ENCODE results near the gene FAT1. TPM values are rescaled to one million over a fixed set of nuclear protein-coding genes. Genes with fewer than 3 reads are reported as not detected.
A peak's percentile ranks its signal among the peaks of the same experiment; 100 is the strongest.

FAT1 gene
- total RNA-seq, 4 donors from 2014 or later, result 91.2 to 133 (median 105) TPM

DNA sequence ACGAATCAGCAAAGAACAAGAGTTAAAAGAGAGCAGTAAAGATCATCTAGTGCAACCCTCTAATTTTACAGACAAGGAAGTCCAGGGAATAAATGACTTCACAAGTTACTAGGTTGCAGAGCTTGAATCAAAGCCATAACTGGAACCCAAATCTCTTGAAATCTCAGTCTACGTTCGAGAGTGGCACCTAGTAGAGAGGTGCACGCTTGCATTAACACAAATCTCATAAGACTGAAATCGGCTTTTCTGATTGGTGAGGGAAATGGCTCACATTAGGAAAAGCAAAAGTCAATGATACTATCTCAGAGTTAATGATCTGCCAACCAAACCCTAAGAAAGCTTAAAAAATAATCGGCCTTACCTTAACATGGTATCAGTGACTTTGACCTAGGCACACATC lies 43.0 kb downstream of the FAT1 start:
- TF ChIP-seq, protein P1, sequence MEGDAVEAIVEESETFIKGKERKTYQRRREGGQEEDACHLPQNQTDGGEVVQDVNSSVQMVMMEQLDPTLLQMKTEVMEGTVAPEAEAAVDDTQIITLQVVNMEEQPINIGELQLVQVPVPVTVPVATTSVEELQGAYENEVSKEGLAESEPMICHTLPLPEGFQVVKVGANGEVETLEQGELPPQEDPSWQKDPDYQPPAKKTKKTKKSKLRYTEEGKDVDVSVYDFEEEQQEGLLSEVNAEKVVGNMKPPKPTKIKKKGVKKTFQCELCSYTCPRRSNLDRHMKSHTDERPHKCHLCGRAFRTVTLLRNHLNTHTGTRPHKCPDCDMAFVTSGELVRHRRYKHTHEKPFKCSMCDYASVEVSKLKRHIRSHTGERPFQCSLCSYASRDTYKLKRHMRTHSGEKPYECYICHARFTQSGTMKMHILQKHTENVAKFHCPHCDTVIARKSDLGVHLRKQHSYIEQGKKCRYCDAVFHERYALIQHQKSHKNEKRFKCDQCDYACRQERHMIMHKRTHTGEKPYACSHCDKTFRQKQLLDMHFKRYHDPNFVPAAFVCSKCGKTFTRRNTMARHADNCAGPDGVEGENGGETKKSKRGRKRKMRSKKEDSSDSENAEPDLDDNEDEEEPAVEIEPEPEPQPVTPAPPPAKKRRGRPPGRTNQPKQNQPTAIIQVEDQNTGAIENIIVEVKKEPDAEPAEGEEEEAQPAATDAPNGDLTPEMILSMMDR (IDR thresholded peaks at IDR 0.05), result no peak
- TF ChIP-seq EP300 (IDR thresholded peaks at IDR 0.05) (no peak), POLR2A (IDR thresholded peaks at IDR 0.05) (no peak), POLR2AphosphoS5 (IDR thresholded peaks at IDR 0.05) (no peak)
- WGBS, result 88% methylated on average over 6 of the region's 6 CpGs
- H3K4me1 ChIP-seq, result peaks cover 9% of the 10 kb centered on the region
- no peaks in the 10 kb centered on the region for H3K27me3 ChIP-seq
- H3K9me3 ChIP-seq, result no peaks in the 10 kb centered on the region
- DNase-seq (ENCODE audit: low spot score in 2 of 2), result no peak
- H3K36me3 ChIP-seq, result no peaks in the 10 kb centered on the region
- H3K4me3 ChIP-seq, result no peak overlapping the region
- H3K27ac ChIP-seq, result no peak overlapping the region

DNA sequence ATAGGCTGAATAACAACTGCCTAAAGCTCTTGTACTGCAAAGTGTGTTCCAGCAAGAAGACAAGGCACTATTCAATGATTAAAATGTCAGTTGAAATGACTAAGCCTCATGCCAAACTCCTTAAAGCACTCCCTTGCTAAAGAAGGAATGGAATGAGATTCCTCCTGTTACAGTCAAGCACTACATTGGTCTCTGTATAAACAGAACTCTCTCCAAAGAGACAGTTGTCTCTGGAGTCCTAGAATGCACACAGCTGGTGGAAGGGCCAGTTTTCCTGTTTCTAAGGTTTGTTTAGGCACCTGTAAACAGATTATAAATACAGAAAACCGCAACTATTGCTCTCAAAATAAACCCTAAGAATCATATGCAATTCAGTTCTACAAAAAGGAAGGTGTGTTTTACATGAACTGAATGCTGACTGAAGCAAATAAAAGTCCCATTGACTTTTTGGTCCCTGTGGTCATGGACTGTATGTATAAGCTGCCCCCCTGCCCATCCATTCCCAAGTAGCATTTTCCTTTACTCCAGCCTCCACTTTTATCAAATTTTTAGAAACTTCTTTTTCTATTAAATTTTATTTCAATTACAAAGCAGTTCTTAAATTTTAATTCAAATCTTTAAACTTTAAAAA lies 47.0 kb downstream of the FAT1 start:
- Histone ChIP-seq H3K4me3 (no peak overlapping the region), H3K4me1 (peaks cover 6% of the 10 kb centered on the region), H3K36me3 (no peaks in the 10 kb centered on the region), H3K27me3 (no peaks in the 10 kb centered on the region), H3K27ac (no peak overlapping the region), H3K9me3 (no peaks in the 10 kb centered on the region)
- no peak for DNase-seq (ENCODE audit: low spot score in 2 of 2)
- 50% methylated on average over 1 of the region's 1 CpG for WGBS
- TF ChIP-seq, protein P1 (IDR thresholded peaks at IDR 0.05), result no peak
- no peak for TF ChIP-seq POLR2A (IDR thresholded peaks at IDR 0.05)
- no peak for TF ChIP-seq EP300 (IDR thresholded peaks at IDR 0.05)
- no peak for TF ChIP-seq POLR2AphosphoS5 (IDR thresholded peaks at IDR 0.05)

DNA sequence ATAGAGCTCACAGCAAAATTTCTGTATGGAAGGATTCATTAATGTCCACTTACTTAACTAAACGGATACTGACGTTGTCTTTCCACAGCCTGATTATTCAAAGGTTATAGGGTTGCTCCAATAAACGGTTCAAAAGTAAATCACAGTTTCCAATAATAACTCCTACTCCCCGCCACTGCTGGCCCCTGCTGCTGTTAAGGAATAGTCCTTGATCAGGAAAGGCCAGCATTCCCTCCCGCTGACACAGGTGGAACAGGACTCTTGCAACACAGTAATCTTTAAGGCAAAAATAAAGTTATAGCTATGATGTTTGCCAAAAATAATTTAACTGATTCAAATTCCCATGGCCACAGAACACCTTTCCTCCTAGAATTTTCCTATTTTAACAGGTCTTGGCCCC lies 53.9 kb downstream of the FAT1 start:
- Histone ChIP-seq H3K27me3 (no peaks in the 10 kb centered on the region), H3K36me3 (no peaks in the 10 kb centered on the region), H3K4me3 (no peak overlapping the region), H3K9me3 (no peaks in the 10 kb centered on the region), H3K4me1 (peaks cover 10% of the 10 kb centered on the region), H3K27ac (no peak overlapping the region)
- no peak for DNase-seq (ENCODE audit: low spot score in 2 of 2)
- 25% methylated on average over 5 of the region's 5 CpGs for WGBS
- TF ChIP-seq, protein P1 (IDR thresholded peaks at IDR 0.05), result no peak
- TF ChIP-seq EP300 (IDR thresholded peaks at IDR 0.05), result no peak
- no peak for TF ChIP-seq POLR2A (IDR thresholded peaks at IDR 0.05)
- no peak for TF ChIP-seq POLR2AphosphoS5 (IDR thresholded peaks at IDR 0.05)

DNA sequence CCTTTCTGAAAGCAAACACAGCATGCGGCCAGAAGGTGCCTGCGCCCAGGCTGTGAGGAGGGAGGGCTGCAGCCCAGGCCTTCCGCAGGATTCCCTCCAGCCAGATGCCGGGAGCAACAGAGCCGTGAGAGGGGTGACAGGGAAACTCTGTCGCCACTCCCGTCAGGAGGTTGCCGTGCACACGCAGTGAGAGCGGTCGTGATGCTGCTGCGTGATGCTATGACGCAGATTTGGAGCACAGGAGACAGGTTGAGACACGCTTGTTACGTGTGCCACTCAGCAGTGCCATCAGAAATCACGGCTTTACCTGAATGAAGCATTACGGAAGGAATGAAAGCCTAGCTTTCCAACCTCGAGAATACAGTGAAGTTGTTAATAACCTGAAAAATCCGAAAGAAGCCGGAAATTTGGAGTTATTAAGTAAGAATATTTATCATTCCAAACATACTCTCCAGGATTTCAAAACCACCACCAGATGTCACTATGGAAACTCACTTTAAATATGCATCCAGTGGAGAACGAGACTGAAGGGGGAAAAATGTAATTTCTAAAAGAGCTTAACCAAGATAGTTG lies 54.4 kb downstream of the FAT1 start:
- TF ChIP-seq POLR2AphosphoS5 (IDR thresholded peaks at IDR 0.05), result no peak
- TF ChIP-seq, protein P1 (IDR thresholded peaks at IDR 0.05), result peak; percentile 16 to 44
- TF ChIP-seq EP300 (IDR thresholded peaks at IDR 0.05), result peak; percentile 98
- Histone ChIP-seq H3K4me3 (no peak overlapping the region), H3K9me3 (no peaks in the 10 kb centered on the region), H3K27me3 (no peaks in the 10 kb centered on the region), H3K27ac (no peak overlapping the region), H3K36me3 (no peaks in the 10 kb centered on the region), H3K4me1 (peaks cover 10% of the 10 kb centered on the region)
- DNase-seq (ENCODE audit: low spot score in 2 of 2), result no peak
- WGBS, result 40% methylated on average over 21 of the region's 21 CpGs

DNA sequence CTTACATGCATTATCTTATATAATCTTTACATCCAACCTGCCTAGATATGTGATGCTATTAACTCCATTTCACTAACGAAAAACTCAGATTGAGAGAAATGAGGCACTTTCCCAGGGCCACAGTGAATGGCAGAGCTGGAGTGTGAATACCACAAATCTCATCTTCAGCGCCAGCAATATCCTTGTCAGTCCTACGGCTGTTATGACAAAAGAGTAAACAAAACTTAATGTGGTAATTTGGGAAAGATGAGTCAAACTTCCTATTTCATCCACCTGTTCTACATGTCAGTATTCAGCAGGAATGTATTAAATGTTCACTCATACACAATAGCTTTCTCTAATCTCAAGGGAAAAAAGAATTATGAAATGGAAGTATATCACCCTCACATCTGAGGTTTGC lies 56.9 kb downstream of the FAT1 start:
- no peak for TF ChIP-seq EP300 (IDR thresholded peaks at IDR 0.05)
- TF ChIP-seq POLR2A (IDR thresholded peaks at IDR 0.05), result no peak
- TF ChIP-seq, protein P1 (IDR thresholded peaks at IDR 0.05), result no peak
- TF ChIP-seq POLR2AphosphoS5 (IDR thresholded peaks at IDR 0.05), result no peak
- Histone ChIP-seq H3K27me3 (no peaks in the 10 kb centered on the region), H3K9me3 (no peaks in the 10 kb centered on the region), H3K4me1 (peaks cover 10% of the 10 kb centered on the region), H3K36me3 (peaks cover 4% of the 10 kb centered on the region), H3K27ac (no peak overlapping the region), H3K4me3 (no peak overlapping the region)
- no peak for DNase-seq (ENCODE audit: low spot score in 2 of 2)
- WGBS, result 57% methylated on average over 3 of the region's 3 CpGs

All from suprapubic skin (tissue), 4 donors.